Suppressor macrophage treated with lipopolysaccharide for 1 hour (primary cell): ENCODE measurements around the gene ZNF160.
"Not testable (repeated sequence)": the region's sequence is repeated elsewhere in the genome, so short reads cannot be mapped to it uniquely, and the experiment has no call there.

ENCODE experiments used
- DNase-seq, 3 donors: peaks; one replicate each; pipeline ENCODE4 v3.0.0-alpha.2; 2020 to 2022

Gene ZNF160

DNA sequence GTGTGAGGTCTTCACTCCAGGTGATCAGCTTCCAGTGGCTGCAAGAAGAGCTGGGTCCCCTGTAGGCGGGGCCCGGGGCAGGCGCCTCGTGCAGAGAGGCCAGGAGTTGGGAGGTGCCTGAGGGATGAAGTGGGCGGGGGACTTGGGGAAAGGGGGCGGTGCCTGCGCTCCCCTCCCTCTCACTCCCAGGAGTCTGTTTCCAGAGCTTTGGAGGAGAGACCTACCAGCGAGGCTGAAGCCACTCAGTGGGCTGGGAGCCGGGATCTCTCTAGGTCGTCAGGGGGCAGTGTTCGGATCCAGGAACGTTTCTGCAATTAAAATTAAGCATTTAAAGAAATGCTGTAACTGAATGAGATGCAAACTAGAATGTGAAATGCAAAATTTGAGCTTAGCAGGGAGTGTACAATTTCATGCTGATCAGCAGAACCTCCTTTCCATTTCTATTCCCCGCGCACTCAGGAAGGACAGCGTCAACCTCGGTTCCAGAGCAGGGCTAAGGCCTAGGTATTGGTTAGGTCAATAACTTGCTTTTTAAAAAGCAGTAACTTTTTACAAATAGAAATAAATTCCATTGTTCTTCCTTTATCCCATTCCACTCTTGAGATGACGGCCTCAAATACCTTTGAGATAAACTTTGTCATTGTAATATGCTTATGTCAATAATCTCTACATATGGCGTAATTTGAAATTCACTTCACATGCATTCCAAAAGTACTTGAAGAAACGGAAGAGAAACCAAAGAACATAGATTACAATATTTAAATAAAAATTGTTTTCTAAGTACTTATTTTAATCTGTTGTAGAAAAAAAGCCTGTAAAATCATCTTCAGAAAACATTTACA, 11.6 kb downstream of the ZNF160 start:
- no peak for DNase-seq

DNA sequence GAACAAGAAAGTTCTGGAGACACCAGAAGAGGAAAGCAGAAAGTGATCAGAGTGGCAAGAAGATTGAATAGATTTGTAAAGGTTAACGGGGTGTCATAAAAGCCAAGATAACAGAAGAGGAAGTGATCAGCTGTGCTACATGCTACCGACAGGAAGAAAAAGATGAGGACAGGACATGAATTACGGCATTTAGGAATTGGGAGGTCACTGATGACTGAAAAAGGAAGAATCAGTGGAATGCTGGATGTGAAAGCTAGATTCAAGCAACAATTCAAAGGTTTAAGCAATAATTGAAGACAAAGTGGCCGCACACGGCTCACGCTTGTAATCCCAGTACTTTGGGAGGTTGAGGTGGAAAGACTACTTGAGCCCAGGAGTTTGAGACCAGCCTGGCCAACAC, 15.1 kb downstream of the ZNF160 start:
- DNase-seq, result no peak

DNA sequence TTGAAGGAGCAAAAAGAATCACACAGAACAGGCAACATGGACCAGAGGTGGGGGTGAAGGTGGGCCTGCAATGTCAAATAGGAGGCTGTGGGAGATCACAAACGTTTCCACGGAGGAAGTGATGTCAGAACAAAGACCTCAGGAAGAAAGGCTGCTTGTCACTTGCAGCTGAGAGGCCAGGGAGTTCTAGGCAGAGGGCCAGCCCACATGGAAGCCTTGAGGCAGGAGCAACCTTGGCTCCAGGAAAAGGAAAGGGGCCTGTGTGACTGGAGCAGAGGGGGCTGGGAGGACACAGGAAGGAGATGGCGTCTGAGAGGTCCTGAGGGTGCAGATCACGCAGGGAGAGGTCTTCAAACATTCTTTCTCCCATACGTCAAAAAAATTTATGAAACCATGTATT, 16.3 kb downstream of the ZNF160 start:
- no peak for DNase-seq

DNA sequence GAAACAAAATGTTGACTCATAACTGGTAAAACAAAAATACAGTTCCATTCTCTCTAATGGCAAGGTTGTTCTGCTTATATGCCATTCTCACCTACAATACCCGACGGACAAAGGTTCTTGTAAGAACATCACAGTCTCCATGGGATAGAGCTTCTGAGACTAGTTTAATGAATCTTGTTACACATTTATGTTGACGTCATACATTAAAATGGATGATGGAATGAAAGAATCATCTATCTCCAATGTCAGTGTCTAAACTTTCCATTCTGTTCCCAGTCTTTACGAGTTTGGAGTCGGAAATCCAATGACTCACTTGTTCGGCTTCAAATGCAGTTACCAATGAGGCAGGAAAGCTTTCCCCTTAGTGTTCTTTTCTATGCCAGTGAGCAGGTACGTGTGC, 17.7 kb downstream of the ZNF160 start:
- DNase-seq, result no peak

DNA sequence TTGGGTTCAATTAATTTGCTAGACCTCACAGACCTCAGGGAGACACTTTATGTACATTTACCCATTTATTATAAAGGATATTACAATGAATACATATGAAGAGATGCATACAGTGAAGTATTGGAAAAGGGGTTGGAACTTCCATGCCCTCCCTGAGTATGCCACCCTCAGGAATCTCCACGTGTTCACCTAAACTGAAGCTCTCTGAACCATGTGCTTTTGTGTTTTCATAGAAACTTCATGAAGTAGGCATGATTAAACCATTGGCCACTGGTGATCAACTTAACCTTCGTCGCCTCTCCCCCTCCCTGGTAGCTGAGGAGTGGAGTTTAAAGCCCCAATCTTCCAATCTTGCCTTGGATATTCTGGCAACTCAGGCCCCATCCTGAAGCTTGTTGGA, 20.3 kb downstream of the ZNF160 start:
- DNase-seq, result no peak

DNA sequence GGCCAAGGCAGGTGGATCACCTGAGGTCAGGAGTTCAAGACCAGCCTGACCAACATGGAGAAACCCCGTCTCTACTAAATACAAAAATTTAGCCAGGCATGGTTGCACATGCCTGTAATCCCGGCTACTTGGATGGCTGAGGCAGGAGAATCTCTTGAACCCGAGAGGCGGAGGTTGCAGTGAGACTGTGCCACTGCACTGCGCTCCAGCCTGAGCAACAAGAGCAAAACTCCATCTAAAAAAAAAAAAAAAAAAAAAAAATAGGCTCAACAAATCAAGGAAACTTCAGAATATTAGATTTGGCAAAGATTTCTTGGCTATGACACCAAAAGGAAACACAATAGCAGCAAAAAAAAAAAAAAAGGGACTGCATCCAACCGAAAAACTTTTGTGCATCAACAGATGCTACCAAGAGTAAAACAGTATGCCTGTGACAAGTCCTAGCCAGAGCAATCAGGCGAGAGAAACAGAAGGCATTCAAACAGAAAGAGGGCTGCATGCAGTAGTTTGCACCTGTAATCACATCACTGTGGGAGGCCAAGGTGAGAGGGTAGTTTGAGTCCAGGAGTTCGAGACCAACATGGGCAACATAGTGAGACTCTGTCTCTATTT, 23.8 kb downstream of the ZNF160 start:
- DNase-seq, result no peak

DNA sequence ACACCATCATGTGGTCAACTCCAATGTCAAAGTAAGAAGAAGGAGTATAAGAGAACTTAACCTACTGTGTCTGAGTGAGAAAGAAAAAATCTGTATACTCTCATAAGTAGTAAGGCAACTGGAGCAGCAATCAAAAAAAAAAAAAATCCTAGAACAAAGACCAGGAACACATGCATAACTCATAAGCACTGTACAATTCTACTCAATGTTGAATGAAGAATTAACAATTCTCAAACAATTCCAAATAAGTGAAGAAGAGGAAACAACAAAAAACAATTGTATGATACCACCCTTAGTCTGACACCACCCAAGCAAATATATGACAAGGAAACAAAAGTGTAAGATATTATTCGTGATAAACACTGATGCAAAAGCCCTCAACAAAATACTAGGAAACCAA, 24.6 kb downstream of the ZNF160 start:
- no peak for DNase-seq

DNA sequence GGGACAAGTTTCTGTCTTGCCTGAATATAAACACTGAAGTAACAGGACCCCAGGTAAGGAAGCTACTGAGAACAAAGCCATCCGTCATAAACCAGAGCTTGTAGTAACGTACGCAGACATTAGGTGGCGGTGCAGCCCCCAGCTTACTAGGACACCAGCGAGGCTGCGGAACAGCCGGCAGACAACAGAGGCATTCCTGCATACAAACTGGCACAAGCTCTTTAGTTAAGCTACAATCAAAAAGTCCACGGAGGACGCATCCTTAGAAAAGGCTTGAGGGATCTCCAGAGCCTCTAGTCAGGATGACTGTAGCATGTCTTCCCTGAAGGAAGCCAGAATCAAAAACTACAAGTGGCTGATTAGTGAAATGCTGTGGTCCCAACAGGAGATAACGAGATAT, 26.2 kb downstream of the ZNF160 start:
- peak in 2 of 3 donors; percentile 4 to 18 for DNase-seq

DNA sequence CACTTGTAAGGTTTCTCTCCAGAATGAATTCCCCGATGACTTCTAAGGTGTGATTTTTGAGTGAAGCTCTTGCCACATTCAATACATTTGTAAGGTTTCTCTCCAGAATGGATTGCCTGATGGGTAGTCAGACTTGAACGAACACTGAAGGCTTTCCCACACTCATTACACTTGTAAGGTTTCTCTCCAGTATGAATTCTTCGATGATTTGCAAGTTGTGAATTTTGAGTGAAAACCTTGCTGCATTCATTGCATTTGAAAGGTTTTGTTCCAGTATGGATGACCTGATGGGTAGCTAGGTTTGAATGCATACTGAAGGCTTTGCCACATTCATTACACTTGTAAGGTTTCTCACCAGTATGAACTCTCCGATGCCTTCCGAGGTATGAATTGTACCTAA, 34.4 kb downstream of the ZNF160 start:
- DNase-seq, result no peak

DNA sequence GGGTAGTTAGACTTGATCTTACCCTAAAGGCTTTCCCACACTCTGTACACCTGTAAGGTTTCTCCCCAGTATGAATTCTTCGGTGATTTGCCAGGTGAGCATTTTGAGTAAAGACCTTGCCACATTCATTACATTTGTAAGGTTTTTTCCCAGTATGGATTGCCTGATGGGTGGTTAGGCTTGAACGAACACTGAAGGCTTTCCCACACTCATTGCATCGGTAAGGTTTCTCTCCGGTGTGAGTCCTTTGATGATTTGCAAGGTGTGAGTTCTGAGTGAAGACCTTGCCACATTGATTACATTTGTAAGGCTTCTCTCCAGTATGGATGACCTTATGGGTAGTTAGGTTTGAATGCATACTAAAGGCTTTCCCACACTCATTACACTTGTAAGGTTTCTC, 35.0 kb downstream of the ZNF160 start:
- no peak for DNase-seq

DNA sequence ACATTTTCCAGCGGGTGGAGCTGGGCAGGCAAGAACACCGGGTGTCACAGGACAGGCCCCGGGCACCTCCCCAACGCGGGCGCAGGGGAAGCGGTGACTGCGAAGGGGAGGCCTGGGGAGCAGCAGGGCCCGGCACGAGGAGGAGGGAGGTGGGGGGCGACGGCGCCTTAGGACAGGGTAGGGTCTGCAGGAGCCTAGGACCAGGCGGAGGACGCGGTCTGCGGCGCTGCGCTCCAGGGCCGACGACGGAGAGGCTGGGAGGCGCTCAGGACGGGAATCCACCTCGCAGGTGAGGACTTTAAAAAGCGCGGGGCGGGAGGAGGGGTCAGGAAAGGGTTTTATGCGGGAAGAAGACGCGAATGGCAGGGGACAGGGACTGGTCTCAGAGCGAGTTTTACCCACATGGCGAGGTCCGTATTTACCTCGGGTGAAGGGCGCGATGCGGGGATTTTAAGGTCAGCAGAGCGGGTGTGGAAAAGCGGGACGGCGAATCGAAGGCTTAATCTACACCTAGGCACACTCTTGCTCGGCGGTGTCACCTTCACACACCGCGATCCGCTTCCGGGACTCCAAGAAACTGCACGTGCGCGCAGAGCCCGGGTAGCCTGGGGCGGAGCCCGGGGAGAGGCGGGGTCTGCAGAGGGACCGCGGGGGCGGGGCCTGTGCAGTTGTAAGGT, 45.2 kb downstream of the ZNF160 start:
- DNase-seq, result no peak

DNA sequence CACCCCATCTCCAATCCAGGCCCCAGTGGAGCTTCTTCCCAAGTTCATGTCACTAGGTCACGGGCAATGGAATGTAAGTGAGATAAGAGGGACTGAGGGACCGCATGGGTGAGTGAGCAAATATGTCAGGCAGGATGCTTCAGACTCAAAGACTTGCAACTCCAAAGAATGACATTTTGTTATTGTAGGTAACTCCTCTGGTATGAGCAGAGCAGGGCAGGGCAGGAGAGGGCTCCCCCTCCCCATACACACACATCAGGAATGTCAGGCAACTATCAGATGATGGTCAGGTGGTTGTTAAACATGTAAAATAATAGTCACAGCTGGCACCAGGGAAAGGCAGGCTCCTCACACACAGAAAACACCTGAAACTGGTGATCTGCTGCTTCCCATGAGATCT, 48.1 kb downstream of the ZNF160 start:
- DNase-seq, result no peak

DNA sequence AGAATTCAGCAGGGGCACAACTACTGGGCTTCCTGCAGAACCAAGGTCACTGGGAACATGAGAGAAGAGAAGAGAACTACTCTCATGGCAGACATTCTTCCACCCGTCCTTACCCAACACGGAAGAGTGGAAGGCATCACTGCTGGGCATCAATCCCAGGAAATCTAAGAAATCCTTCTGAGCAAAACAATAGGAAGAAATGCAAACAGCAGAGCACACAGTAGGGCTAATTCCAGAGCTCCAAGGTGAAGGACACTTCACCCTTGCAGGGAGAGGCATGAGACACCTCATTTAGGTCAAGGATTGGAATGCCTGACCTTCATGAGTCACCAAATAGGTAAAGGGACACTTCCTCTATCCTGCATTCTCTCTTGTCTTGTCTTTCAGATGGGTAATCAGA, 55.8 kb downstream of the ZNF160 start:
- no peak for DNase-seq

DNA sequence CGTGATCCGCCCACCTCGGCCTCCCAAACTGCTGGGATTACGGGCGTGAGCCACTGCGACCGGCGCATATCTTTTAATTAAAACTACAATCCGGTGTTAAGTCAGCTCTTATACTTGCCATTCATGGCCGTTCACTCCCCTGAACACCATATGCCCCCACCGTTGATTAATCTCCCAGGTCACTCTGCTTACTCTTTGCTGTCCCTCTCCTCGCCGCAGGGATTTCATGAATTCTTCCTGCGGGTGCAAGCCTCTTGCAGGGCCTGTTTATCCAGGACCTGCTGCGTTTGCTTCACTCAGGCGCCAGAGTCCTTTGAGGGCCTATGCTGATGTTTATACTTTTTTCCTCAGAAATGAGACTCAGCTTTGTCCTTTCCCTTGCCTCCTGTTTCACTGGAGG, 57.7 kb downstream of the ZNF160 start:
- DNase-seq, result no peak

DNA sequence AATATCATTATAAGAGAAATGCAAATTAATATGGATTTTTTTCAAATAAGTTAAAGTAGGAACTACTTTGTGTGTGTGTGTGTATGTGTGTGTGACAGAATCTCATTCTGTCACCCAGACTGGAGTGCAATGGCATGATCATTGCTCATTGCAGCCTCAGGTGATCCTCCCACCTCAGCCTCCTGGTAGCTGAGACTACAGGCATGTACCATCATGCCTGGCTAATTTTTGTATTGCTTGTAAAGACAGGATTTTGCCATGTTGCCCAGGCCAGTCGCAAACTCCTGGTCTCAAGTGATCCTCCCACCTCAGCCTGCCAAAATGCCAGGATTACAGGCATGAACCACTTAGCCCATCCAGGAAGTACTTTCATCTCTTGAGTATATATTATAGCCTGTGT, 61.9 kb downstream of the ZNF160 start:
- DNase-seq, result no peak

DNA sequence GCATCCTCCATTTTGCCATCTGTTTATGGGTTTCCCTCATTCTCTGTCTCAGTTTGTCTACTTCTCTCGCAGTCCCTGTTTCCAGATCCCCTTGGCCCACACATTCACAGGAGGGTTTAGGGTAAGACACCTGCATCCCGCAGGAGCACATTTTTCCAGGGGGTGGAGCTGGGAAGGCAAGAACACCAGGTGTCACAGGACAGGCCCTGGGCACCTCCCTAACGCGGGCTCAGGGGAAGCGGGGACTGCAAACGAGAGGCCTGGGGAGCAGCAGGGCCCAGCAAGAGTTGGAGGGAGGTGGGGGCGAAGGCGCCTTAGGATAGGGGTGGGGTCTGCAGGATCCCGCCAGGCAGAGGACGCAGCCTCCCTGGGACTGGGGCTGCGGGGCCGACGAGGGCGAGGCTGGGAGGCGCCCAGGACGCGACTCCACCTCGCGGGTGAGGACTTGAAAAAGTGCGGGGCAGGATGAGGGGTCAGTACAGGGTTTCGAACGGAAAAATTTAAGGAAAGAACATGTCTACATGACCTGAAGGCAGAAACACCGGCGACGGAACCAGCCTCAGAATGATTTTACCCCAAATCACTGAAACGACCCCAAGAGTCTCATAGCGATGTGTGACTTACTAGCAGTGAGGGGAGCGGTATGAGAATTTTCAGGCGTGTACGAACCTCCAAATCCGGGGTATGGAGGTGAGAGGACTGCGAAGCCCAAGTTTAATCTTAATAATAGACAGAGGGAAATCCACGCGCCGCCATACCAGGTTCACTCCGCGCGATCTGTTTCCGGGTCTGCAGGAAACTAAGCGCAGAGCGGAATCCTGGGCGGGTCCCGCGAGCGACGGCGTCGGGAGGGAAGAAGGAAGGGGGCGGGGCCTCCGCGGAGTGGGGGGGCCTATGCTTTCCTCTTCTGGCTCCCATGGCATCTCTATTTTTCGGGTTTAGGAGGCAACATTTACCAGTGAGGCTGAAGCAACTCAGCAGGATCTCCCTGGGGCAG, 65.8 kb downstream of the ZNF160 start:
- no peak for DNase-seq

DNA sequence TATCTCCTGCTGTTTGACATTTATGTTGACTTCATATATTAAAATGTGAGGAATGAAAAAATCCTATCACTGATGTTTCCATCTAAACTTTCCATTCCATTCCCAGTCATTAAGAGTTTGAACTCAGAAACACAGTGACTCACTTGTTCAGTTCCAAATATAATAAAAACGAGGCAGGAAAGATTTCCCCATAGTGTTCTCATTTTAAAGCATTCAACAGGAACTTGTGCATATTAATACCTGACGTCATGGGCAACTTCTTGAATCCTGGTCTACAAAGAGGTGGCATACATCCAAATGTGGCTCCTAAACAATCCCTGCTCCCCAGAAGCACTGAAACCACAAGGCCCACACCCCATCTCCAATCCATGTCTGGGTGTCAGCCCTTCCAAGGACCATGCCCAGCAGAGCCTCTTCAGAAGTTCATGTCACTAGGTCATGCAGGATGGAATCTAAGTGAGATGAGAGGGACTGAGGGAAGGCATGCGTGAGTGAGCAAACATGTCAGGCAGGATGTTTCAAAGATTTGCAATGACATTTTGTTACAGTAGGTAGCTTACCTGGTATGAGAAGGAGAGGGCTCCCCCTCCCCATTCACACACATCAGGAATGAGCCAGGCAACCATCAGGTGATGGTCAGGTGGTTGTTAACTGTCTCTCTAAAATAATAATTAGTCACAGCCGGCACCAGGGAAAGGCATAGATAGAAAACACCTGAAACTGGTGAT, 68.1 kb downstream of the ZNF160 start:
- DNase-seq, result no peak

DNA sequence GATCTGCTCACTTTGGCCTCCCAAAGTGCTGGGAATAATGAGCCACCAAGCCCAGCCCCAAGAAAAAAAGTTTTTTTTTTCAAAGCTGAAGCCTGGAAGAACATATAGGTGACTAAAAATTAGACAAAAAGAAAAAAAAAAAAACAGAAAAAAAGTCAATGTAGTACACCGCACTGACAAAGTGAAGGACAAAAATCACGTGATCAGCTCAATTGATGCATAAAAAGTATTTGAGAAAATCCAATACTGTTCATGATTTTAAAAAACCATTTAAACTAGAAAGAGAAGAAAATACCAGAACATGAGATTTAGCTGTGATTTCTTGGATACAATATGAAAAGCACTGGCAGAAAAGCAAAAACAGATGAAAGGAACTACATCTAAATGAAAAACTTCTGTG, 69.2 kb downstream of the ZNF160 start:
- no peak for DNase-seq

DNA sequence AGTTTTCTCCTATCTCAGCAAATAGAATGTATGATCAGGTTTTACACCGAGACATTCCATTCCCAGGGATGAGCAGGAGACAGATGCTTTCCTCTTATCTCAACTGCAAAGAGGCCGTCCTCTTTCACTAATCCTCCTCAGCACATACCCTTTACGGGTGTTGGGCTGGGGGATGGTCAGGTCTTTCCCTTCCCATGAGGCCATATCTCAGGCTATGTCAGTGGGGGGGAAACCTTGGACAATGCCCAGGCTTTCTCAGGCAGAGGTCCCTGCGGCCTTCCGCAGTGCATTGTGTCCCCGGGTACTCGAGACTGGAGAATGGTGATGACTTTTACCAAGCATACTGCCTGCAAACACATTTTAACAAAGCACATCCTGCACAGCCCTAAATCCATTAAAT, 74.9 kb downstream of the ZNF160 start:
- not testable (repeated sequence) for DNase-seq

DNA sequence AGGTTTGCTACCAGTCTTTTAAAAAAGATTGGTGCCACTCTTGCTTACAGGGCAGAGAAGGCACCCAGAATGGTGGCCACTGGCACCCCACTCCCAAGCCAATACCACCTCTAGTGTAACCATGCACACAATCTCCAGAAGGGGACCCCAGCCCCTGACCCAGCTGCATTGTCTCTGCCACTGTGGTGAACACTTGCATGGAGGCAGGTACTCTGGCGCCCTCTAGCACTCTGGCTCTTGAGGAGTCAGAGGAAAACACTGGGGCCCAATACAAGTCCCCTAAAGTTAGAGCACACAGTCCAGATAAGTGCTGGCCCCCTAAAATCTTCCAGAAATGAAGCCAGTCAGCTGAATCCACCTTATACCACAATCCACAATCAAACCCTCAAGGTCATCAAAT, 83.5 kb downstream of the ZNF160 start:
- peak in 1 of 3 donors; percentile 6 for DNase-seq
